HCT116 (cell line): ENCODE results near the gene RAB8B. TPM values are rescaled to one million over a fixed set of nuclear protein-coding genes. Genes with fewer than 3 reads are reported as not detected.

Experiments used
- ATAC-seq: fragments of 200-7000 bp; cut with Tn5 transposase; 2 replicates; pipeline ENCODE4 v1.9.1; 2020; ENCODE audit warnings: mild to moderate bottlenecking, moderate library complexity
- BruUV-seq: library from RNA; stranded (reverse); fragments of 400-500 nt; replicated peaks from 2 replicates; lab custom pipeline; 2021; lab: Mats Ljungman, UMichigan
- CTCF ChIA-PET: fragments of 300-600 bp; sonication (Branson Sonifier 250); formaldehyde crosslinking; loops from one replicate; lab custom pipeline; 2021; ENCODE audit warnings: antibody characterized with exemption; lab: Charles Lee
- POLR2A ChIA-PET: fragments of 300-600, 350-600 bp; sonication (Branson Sonifier 250); formaldehyde crosslinking; loops from one replicate; lab custom pipeline; 2021; ENCODE audit warnings: antibody characterized with exemption; lab: Charles Lee
- RAD21 ChIA-PET, 2 experiments: fragments of 300-600 bp; sonication (Branson Sonifier 250); formaldehyde crosslinking; loops; one replicate each; lab custom pipeline; 2023; ENCODE audit warnings: low total read pairs in 2 of 2; ENCODE audit not compliant: uncharacterized antibody in 2 of 2, unreplicated experiment in 2 of 2, low non-redundant PET in 1 of 2; lab: Charles Lee
- DNase-seq: peaks from one replicate; pipeline ENCODE4 v3.0.0-alpha.2; 2010; ENCODE audit warnings: low read depth, low spot score
- H2AFZ ChIP-seq: fragments of 200-600 bp; shearing (Covaris generic), sonication (generic); 2 replicates; pipeline ENCODE4 v1.6.1; 2017; ENCODE audit warnings: low read depth, mixed run types, mixed read lengths, antibody characterized with exemption, low read length; ENCODE audit not compliant: poor library complexity, severe bottlenecking
- H3K27ac ChIP-seq: 2 replicates; pipeline ENCODE4 v1.5.1; 2012; ENCODE audit warnings: low read depth, low read length
- H3K27me3 ChIP-seq: fragments of 200-600 bp; sonication (generic); 2 replicates; pipeline ENCODE4 v1.6.1; 2016; ENCODE audit warnings: mixed run types, low read length, mixed read lengths; ENCODE audit not compliant: insufficient read depth
- H3K36me3 ChIP-seq, 2 experiments: fragments of 200-500 bp in 1 of 2; fragments of 200-600 bp in 1 of 2; sonication (Bioruptor generic) in 1 of 2; sonication (generic) in 1 of 2; 2 replicates each; pipeline versions ENCODE4 v1.5.1 to v1.6.1; 2014 to 2016; ENCODE audit warnings: low read length in 2 of 2, inconsistent platforms in 1 of 2, mixed read lengths in 1 of 2, mixed run types in 1 of 2; ENCODE audit not compliant: insufficient read depth in 2 of 2, control insufficient read depth in 1 of 2
- H3K4me1 ChIP-seq, 2 experiments: fragments of 200-600 bp in 1 of 2; sonication (generic) in 1 of 2; 2 replicates each; pipeline versions ENCODE4 v1.5.1 to v1.6.1; 2012 to 2017; ENCODE audit warnings: low read length in 2 of 2, inconsistent platforms in 1 of 2, mild to moderate bottlenecking in 1 of 2, mixed read lengths in 1 of 2, mixed run types in 1 of 2, moderate library complexity in 1 of 2; ENCODE audit not compliant: insufficient read depth in 2 of 2, control insufficient read depth in 1 of 2
- H3K4me2 ChIP-seq: fragments of 200-600 bp; sonication (generic); 2 replicates; pipeline ENCODE4 v1.6.1; 2017; ENCODE audit warnings: mixed run types, low read length, mixed read lengths
- H3K4me3 ChIP-seq, 2 experiments: fragments of 200-600 bp in 1 of 2; sonication (generic) in 1 of 2; replicated peaks in 1 of 2; 2 replicates each; pipeline ENCODE4 v1.5.1; 2011 to 2016; ENCODE audit warnings: low read length in 2 of 2, control low read depth in 1 of 2, low read depth in 1 of 2, mild to moderate bottlenecking in 1 of 2, mixed read lengths in 1 of 2, mixed run types in 1 of 2
- H3K79me2 ChIP-seq: fragments of 200-600 bp; sonication (generic); 2 replicates; pipeline ENCODE4 v1.6.1; 2017; ENCODE audit warnings: mild to moderate bottlenecking, mixed run types, low read length, moderate library complexity, mixed read lengths; ENCODE audit not compliant: insufficient read depth
- H3K9ac ChIP-seq: fragments of 200-600 bp; sonication (generic); 2 replicates; pipeline ENCODE4 v1.6.1; 2016; ENCODE audit warnings: low read length, mixed read lengths
- H3K9me2 ChIP-seq: fragments of 200-600 bp; sonication (generic), shearing (Covaris generic); 2 replicates; pipeline ENCODE4 v1.6.1; 2017; ENCODE audit warnings: mixed run types, mild to moderate bottlenecking, moderate library complexity; ENCODE audit not compliant: insufficient read depth
- H3K9me3 ChIP-seq, 2 experiments: fragments of 200-500 bp in 1 of 2; fragments of 200-600 bp in 1 of 2; sonication (Bioruptor generic) in 1 of 2; sonication (generic) in 1 of 2; 2 replicates each; pipeline ENCODE4 v1.6.1; 2014 to 2017; ENCODE audit warnings: low read length in 2 of 2, mixed read lengths in 2 of 2, inconsistent platforms in 1 of 2, low read depth in 1 of 2, mild to moderate bottlenecking in 1 of 2, mixed run types in 1 of 2, moderate library complexity in 1 of 2; ENCODE audit not compliant: control insufficient read depth in 1 of 2, insufficient read depth in 1 of 2
- H4K20me1 ChIP-seq: fragments of 200-600 bp; sonication (generic), shearing (Covaris generic); 2 replicates; pipeline ENCODE4 v1.6.1; 2017; ENCODE audit warnings: mixed run types, mild to moderate bottlenecking, moderate library complexity; ENCODE audit not compliant: insufficient read depth
- CEBPB ChIP-seq: IDR thresholded peaks from 2 replicates; pipeline ENCODE4 v1.6.1; 2012; ENCODE audit warnings: low read depth
- EGR1 ChIP-seq: IDR thresholded peaks from 2 replicates; pipeline ENCODE4 v1.6.1; 2012; ENCODE audit warnings: low read depth
- JUND ChIP-seq: IDR thresholded peaks from 2 replicates; pipeline ENCODE4 v1.6.1; 2012
- POLR2A ChIP-seq: IDR thresholded peaks from 2 replicates; pipeline ENCODE4 v1.7.0; 2011; ENCODE audit warnings: borderline replicate concordance; ENCODE audit not compliant: insufficient read depth, insufficient read length; ENCODE audit errors: extremely low read depth
- RAD21 ChIP-seq: IDR thresholded peaks from 2 replicates; pipeline ENCODE4 v1.6.1; 2012; ENCODE audit warnings: low read depth, mild to moderate bottlenecking
- REST ChIP-seq: IDR thresholded peaks from 2 replicates; pipeline ENCODE4 v1.6.1; 2012; ENCODE audit warnings: low read depth
- SRF ChIP-seq: IDR thresholded peaks from 2 replicates; pipeline ENCODE4 v1.6.1; 2012; ENCODE audit warnings: low read depth
- YY1 ChIP-seq: IDR thresholded peaks from 2 replicates; pipeline ENCODE4 v1.6.1; 2011; ENCODE audit warnings: low read length, low read depth, moderate library complexity, mild to moderate bottlenecking; ENCODE audit not compliant: insufficient replicate concordance; ENCODE audit errors: extremely low read depth
- ZFX ChIP-seq: fragments of 450-650 bp; IDR thresholded peaks from 2 replicates; pipeline ENCODE4 v1.6.1; 2017
- ZNF274 ChIP-seq: fragments of 200-500 bp; sonication (Bioruptor generic); IDR thresholded peaks from 2 replicates; pipeline ENCODE4 v1.6.1; 2014; ENCODE audit warnings: mild to moderate bottlenecking, low read depth, low read length, inconsistent platforms
- intact Hi-C: fragments of 100-400 bp; cut with micrococcal nuclease; formaldehyde crosslinking; loops from 2 replicates; pipeline ENCODE4 v1.10.0; 2022
- total RNA-seq: library from RNA; stranded (reverse); gene quantifications from one replicate; pipeline ENCODE4 v1.2.1, GENCODE V29; 2021; ENCODE audit not compliant: unreplicated experiment

Gene RAB8B
- total RNA-seq, 1 experiment from 2014 or later: 19.4 TPM

GRCh38 chr15:63312286-63312685 lies 122.9 kb downstream of the RAB8B start:
- no peak overlapping the region for H2AFZ ChIP-seq
- no peaks in the 10 kb centered on the region for H3K9me3 ChIP-seq
- no peaks in the 10 kb centered on the region for H3K4me1 ChIP-seq
- no peaks in the 10 kb centered on the region for H3K9me2 ChIP-seq
- intact Hi-C loops: no loop called here
- no peak overlapping the region for H3K4me3 ChIP-seq
- 0 out of 2 replicates have a peak, but pooled peaks cover 4% of the 10 kb centered on the region for H3K27me3 ChIP-seq
- RAD21 ChIA-PET: no interaction called here
- H3K9ac ChIP-seq: no peak overlapping the region
- no peaks in the 10 kb centered on the region for H4K20me1 ChIP-seq
- no peaks in the 10 kb centered on the region for H3K79me2 ChIP-seq
- no peak for ATAC-seq
- no peak overlapping the region for H3K27ac ChIP-seq
- POLR2A ChIA-PET: no interaction called here
- TF ChIP-seq JUND (no peak), CEBPB (no peak), SRF (no peak), YY1 (no peak), RAD21 (no peak), ZNF274 (no peak), EGR1 (no peak), ZFX (no peak), POLR2A (no peak), REST (no peak)
- TF ChIP-seq, all 23 proteins: peak for 0
- no peak overlapping the region for H3K4me2 ChIP-seq
- BruUV-seq: no TSS peak
- CTCF ChIA-PET: no interaction called here
- no peaks in the 10 kb centered on the region for H3K36me3 ChIP-seq
- no peak for DNase-seq
